Measurements from ENCODE around the gene UBE2G1.

- no peak for TF ChIP-seq TOE1 (IDR thresholded peaks at IDR 0.05; ENCODE audit: borderline replicate concordance)
- no peak for TF ChIP-seq TOE1 (CRISPR knock-in tag; IDR thresholded peaks at IDR 0.05; ENCODE audit: borderline replicate concordance, low read depth)
- no peak for TF ChIP-seq TEAD2 (tag; IDR thresholded peaks at IDR 0.05)
- no peak for TF ChIP-seq NFYB (IDR thresholded peaks at IDR 0.05; ENCODE audit: extremely low read depth, insufficient read length)
Measured at GRCh38 chr17:4357671-4358070, 8.8 kb downstream of the UBE2G1 start.

Data from K562 (cell line).